GM18502 (cell line): Measurements from ENCODE around the gene ZNF490.
"Not testable (repeated sequence)": the region's sequence is repeated elsewhere in the genome, so short reads cannot be mapped to it uniquely, and the experiment has no call there.

Experiments
- ATAC-seq: cut with Tn5 transposase; IDR thresholded peaks from one replicate; pipeline ENCODE4 v1.9.1; 2021; ENCODE audit warnings: mild to moderate bottlenecking; ENCODE audit not compliant: unreplicated experiment, poor library complexity

The ZNF490 gene

GRCh38 chr19:12623361-12624031 is 12.9 kb upstream of the ZNF490 start:
- no peak for ATAC-seq

- not testable (repeated sequence) for ATAC-seq
These were observed 10.8 kb upstream of the ZNF490 start for GRCh38 chr19:12621253-12622024.

- ATAC-seq, result no peak
These were observed 7.0 kb upstream of the ZNF490 start for GRCh38 chr19:12617646-12618045.

- no peak for ATAC-seq
These were observed 717 bp upstream of the ZNF490 start for GRCh38 chr19:12611361-12611699.

- no peak for ATAC-seq
These were observed 3.0 kb downstream of the ZNF490 start for GRCh38 chr19:12607631-12608030.

GRCh38 chr19:12606796-12607195 is 3.8 kb downstream of the ZNF490 start:
- no peak for ATAC-seq

GRCh38 chr19:12603714-12604113 is 6.9 kb downstream of the ZNF490 start:
- no peak for ATAC-seq

GRCh38 chr19:12597594-12597993 is 13.0 kb downstream of the ZNF490 start:
- ATAC-seq, result no peak

- no peak for ATAC-seq
These were observed 13.6 kb downstream of the ZNF490 start for GRCh38 chr19:12596927-12597548.

GRCh38 chr19:12596485-12596884 is 14.1 kb downstream of the ZNF490 start:
- ATAC-seq, result no peak

- ATAC-seq, result no peak
These were observed 29.5 kb downstream of the ZNF490 start for GRCh38 chr19:12581100-12581499.

- ATAC-seq, result no peak
These were observed 30.4 kb downstream of the ZNF490 start for GRCh38 chr19:12580180-12580694.

GRCh38 chr19:12578641-12579040 is 32.0 kb downstream of the ZNF490 start:
- no peak for ATAC-seq

- no peak for ATAC-seq
These were observed 36.6 kb downstream of the ZNF490 start for GRCh38 chr19:12574036-12574435.

- ATAC-seq, result no peak
These were observed 42.7 kb downstream of the ZNF490 start for GRCh38 chr19:12567951-12568350.

- ATAC-seq, result not testable (repeated sequence)
These were observed 44.2 kb downstream of the ZNF490 start for GRCh38 chr19:12566380-12566779.

GRCh38 chr19:12564016-12564664 is 46.5 kb downstream of the ZNF490 start:
- ATAC-seq, result no peak

- ATAC-seq, result no peak
These were observed 55.1 kb downstream of the ZNF490 start for GRCh38 chr19:12555456-12555930.

GRCh38 chr19:12551060-12551832 is 59.4 kb downstream of the ZNF490 start, which contains the start of gene ZNF564:
ZNF564 (minus strand) TSS chr19:12551482; CDS start chr19:12551332, 150 bp downstream.
- peak; percentile 92 for ATAC-seq

- no peak for ATAC-seq
These were observed 63.7 kb downstream of the ZNF490 start for GRCh38 chr19:12546903-12547302.
